HG03039 (cell line): ENCODE measurements around the gene MPP2.
"Not testable (repeated sequence)": the region's sequence is repeated elsewhere in the genome, so short reads cannot be mapped to it uniquely, and the experiment has no call there.

ENCODE experiments used
- ATAC-seq: cut with Tn5 transposase; IDR thresholded peaks from one replicate; pipeline ENCODE4 v1.9.1; 2021; ENCODE audit warnings: mild to moderate bottlenecking, moderate library complexity; ENCODE audit not compliant: unreplicated experiment

MPP2 gene, protein sequence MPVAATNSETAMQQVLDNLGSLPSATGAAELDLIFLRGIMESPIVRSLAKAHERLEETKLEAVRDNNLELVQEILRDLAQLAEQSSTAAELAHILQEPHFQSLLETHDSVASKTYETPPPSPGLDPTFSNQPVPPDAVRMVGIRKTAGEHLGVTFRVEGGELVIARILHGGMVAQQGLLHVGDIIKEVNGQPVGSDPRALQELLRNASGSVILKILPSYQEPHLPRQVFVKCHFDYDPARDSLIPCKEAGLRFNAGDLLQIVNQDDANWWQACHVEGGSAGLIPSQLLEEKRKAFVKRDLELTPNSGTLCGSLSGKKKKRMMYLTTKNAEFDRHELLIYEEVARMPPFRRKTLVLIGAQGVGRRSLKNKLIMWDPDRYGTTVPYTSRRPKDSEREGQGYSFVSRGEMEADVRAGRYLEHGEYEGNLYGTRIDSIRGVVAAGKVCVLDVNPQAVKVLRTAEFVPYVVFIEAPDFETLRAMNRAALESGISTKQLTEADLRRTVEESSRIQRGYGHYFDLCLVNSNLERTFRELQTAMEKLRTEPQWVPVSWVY

DNA sequence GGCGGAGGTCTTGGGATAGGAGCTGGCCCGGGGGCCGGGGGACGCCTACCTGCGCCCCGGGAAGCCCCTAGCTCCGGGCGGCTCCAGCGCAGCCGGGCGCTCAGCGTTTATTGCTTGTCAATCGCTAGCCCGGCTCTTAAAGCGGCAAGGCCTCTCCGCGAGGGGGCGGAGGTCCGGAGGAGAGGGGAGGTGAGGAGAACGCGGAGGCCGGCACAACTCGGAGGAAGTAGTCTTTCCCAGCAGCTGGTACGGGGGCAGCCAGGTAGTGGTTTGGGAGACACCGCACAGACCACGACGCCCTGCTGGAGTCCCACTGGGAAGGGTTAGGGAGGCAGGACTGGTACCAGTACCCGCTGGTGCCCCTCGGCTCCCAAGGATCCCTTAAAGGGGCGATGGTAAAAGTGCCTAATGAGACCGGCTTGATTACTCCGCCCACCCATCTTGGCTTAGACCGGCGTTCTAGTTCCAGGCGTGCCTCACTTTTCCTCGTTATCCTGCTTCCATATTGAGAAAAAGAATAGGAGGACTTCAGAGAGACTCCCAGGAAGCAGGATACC, at the start of gene MPP2:
Gene MPP2 (minus strand): TSS at position 112 of the 557 bp plus-strand sequence. CDS start 3,076 bp downstream, outside the sequence.
- ATAC-seq = no peak

DNA sequence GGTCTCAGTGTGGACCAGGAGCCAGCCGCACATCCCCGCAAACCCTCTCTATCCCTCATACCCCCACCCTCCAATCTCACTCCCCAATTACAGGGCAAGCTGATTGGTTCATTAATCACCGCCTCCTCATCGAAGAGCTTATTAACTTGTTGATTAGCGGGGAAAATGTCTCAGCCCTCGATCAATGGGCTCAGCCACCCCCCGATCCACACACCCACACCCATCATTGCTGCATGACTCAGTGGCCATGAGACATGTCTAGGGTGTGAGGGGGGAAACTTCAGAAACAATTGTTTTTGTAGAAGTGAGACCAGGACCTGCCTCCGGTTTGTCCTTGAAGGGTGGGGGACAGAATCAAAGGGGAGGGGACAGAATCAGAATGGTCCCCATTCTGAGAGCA, 48.9 kb upstream of the MPP2 start:
- ATAC-seq = no peak

DNA sequence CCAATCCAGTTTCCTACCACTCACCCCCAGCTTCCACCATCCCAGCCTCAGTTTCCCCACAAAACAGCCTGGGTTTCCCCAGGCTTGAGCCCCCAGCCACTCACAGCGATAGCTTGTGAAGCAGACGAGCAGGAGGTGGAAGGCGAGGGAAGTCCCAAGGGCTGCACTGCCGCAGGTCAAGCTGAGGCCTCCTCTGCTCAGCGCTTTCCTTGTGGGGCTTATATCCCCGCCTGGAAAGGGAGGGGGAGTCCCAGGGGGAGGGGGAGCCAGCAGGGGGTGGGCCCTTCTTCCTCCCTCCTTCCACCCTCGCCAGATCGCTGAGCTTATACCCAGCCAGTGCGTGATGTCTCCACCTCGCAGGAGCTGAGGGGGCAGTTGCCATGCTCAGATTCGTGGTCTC, 46.4 kb upstream of the MPP2 start, which contains the start of gene PYY:
Gene PYY (minus strand): TSS at position 195 of the 400 bp plus-strand sequence. CDS start 457 bp downstream, outside the sequence.
- ATAC-seq = no peak

DNA sequence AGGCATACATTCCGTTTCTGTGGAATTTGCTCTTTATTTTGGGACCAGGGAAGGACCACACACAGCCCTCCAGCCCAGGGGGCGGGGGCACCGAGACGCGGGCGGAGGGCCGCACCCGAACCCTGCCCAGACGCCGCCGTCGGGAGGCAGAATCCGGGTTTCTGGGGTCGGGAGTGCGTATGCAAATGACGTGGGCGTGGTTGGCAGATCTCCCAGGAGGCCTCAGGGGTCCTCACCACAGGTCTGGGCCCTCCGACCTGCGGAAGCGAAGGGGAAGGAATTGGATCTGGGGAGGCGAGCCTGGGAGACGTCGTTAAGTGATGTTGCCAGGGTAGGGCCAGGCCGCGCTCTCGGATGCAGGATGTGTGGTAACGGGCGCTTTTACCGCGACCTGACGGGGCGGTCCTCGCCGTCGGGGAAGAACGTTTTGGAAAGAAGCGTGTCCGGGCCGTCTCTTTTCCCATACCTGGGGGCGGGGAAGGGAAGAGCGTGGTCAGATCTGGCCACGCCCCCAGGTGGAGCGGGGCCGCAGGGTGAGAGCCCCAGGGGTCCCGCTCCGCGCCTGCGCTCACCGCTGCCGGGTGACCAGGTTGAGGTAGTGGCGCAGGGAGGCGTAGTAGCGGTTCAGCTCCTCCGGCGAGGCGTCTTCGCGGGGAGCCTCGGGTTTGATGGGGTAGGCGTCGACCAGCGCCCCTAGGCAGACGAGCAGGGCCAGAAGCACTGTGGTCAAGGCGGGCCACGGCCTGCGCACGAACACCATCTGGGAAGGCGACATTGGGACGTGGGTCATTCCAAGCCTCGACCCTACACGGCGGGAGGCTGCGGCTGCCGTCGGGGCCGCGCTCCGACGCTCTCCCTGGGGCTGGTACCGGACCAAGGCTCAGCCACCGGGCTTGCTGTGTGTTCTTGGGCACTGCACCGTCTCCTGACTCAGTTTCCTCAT, 45.7 kb upstream of the MPP2 start:
- ATAC-seq = no peak

DNA sequence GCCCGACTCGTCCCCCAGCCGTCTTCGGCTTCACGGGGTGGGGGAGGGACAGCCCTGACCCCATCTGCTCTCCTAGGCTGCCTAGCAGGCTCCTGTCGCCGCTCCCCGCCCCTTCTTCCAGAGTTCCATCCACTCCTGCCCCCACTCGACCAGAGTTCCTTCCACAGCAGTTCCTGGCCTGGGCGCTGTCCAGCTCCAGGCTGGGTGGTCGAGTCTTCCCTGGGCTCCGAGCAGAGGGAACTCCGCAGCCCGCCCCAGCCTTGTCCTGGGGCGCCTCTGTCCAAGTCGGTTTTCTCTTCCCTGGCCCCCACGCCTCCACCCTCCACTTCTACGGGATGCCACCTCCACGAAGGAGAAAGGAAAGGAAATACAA, 45.0 kb upstream of the MPP2 start:
- no peak for ATAC-seq

DNA sequence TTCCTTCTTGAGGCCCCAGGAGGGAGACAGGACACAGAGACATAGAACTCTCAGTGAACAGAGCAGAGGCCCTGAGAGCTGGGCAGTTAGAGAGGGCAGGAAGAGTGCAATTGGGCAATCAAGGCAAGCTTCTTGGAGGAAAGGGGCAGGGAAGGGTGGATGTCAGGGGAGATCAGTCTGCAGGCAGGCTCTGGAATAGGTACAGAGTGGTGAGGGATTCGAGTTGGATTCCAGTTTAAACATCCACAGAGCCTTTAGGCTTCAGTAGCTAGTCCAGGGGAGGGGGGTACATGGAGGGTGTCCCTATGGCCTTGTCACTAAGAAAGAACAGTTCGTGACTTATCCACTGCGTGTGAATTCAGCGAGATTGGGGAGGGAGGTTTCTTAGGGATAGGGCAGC, 44.4 kb upstream of the MPP2 start:
- ATAC-seq = no peak

DNA sequence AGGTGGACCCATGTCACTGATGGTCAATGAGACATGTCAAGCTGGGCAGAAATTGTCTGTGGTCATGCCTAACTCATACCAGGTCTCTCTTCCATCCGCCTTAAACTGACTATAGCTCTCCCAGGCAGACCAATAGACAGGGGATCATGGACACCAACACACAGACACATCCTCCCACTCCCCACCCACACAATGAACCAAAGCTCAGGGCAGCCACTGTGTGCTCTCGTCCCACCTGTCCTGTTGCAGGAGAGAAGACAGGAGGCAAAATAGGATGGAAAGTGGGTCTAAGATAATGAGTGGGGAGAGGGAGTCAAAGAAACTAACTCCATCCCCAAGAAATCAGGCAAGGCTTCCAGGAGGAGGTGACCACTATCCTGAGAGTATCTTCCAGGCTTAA, 43.2 kb upstream of the MPP2 start:
- no peak for ATAC-seq

DNA sequence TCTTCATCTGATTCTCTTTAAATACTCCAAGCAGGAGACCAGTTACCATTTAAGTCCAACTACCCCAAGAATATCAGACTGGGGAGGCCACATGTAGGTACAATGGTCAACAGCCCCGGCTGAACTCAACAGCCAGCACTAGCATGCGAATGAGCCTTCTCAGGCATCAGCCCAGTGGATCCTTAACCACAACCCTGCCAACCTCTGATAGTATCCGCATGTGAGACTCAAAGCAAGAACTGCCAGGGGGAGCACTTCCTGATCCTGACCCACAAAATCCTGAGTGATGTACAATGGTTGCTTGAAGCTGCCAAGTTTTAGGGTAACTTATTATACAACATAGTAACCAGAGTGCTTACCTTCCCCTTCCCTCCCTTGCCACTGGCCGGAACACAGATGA, 42.4 kb upstream of the MPP2 start:
- no peak for ATAC-seq

DNA sequence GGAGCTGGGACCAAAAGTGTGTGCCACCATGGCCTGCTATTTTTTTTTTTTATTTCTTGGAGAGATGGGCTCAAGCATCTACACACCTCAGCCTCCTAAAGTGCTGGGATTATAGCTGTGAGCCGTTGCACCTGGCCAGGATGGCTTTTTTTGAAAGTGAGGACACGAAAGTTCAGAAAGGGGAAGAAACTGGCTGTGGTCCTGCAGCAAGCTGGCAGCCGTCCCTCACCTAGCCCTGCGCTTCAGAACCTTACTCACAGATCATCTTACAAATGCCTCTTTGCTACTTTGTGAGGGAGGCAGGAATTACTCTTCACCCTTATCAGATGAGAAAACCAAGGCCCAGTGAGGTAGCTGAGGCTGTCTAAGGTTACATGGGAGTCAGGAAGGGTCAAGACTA, 39.4 kb upstream of the MPP2 start:
- no peak for ATAC-seq

DNA sequence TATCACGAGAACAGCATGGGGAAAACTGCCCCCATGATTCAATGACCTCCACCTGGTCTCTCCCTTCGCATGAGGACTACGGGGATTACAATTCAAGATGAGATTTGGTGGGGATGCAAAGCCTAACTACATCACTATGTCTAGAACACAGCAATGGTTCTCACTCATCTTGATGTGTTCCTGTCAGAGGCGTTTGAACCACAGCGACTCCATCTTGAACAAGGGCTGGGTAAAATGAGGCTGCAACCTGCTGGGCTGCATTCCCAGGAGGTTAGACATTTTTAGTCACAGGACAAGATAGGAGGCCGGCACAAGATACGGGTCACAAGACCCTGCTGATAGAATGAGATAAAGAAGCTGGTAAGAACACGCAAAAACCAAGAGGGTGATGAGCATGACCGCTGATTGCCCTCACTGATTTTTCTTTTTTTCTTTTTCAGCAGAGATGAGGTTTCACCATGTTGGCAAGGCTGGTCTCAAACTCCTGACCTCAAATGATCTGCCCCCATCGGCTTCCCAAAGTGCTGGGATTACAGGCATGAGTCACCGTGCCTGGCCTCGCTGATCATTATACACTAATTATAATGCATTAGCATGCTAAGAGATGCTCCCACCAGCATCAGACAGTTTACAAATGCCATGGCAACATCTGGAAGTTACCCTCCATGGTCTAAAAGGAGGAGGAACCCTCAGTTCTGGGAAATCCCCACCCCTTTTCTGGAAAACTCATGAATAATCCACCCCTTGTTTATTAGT, 37.9 kb upstream of the MPP2 start:
- ATAC-seq = no peak

DNA sequence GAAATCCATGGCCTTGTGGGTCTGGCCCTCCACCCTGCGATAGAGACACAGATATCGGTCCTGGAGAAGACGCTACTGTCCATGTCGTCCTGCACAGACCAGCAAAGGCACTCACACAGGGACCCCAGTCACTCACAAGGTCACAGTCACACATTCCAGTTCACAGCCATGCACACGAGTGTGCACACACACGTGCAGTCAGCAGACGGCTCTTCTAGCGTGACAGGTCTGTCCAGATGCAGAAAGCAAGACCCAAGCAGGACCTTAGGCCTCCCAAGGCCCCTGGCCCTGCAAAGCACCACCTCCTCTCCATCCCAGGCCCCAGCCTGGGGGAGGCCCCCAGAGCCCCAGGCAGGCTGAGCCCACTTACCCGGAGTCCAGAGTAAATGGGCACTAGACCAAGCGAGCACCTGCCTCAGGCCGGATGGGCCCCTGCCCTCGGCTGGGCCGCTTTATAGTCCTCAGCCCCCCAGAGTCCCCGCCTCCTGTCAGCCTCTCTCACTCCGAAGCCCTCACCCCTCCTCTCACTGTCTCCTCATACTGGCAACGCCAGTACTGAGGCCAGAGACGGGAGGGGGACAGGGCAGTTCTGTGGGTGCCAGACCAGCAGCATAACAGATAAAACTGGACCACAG, 34.8 kb upstream of the MPP2 start, which contains the start of gene PPY:
Gene PPY (minus strand): TSS at position 426 of the 635 bp plus-strand sequence. CDS start 822 bp downstream, outside the sequence.
- ATAC-seq = no peak

DNA sequence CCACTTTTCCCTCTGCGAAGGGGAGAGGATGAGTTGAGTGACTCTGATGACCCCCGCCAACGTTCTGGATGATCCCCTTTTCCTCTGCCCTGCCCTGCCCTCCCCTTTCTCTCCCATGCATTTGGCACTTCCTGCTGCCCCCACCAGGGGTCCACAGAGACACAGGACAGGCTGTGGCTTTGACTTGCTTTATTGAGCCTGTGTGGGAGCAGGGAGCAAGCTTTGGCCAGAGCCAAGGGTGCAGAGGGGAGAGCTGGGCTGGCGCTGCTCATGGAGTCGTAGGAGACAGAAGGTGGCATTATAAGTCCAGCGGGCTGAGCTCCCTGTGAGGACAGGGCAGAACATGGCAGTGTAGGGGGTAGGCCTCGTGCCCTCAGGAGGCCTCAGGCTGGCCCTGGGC, 33.3 kb upstream of the MPP2 start:
- no peak for ATAC-seq

DNA sequence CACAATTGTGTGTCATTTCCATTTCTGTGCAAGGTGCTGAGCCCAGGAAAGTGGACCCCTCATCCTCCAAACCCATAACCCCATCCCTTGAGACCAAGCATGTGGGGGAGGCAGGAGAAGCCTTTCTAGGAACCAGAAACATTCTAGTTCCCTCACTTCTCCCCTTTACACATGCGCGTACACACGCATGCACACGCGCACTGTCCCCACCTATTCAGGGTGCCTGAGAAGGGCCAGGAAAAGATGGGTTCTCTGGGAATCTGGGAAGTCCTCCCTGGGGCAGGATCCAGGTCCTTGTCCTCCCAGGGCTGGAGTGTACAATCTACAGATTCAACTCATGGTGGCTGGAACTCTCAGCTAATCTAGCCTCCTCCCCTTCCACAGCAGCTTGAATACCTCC, 32.5 kb upstream of the MPP2 start:
- no peak for ATAC-seq

DNA sequence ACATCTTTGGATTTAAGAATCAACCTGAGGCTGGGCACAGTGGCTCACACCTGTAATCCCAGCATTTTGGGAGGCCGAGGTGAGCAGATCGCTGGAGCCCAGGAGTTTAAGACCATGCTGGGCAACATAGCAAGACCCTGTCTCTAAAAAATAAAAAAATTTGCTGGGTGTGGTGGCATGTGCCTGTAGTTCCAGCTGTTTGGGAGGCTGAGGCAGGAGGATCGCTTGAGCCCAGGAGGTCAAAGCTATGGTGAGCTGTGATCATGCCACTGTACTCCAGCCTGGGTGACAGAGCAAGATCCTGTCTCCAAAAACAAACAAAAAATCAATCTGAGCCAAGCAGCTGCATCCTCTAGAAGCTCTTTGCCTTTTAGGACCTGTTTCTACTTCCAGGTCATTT, 32.1 kb upstream of the MPP2 start:
- ATAC-seq = not testable (repeated sequence)

DNA sequence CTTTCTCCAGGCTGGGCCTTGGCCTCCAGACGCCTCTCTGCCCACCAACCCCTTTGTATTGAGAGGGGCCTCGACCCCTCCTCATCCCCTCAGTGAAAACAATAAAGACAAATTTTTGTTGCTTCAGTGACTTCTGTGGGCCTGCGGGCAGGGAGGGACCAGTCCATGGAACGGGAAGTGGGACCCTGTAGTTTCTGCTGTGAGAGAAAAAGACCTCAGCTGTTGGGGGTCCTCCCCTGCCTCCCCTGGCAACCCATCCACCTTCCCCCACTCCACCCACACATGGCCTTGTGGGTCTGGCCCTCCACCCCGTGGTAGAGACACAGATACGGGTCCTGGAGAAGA, 31.5 kb upstream of the MPP2 start:
- no peak for ATAC-seq

DNA sequence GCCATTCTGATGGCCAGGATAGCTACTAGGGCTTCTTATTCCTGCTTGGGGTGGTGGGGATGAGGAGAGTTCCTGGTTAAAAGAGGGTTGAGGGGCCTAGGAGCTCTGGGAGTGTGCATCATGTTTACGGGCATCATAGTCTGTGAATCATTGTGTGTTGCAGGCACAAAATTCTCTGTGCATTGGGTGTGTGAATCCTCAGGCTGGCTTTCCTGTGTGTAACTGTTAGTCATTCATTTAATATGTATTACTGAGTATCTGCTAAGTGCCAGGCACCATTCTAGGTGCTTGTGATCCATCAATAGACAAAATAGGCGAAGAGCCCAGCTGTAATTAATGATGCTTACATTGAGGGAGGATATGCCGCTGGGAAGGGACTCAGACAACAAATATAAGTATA, 29.1 kb upstream of the MPP2 start:
- no peak for ATAC-seq

DNA sequence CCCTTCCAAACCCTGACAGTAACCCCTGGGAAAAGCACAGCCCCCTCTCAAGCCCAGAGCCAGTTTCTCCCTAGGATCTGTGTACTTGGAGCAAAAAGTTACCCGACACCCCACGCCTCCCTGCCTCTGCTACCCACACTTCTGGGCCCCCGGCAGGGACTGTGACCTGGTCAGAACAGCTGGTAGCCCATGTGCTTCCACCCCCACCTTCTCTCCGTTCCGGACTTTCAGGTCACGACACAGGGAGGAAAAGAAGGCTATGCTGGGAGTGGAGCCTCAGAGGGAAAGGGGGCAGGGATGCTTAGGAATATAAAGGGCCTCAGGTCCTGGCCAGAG, 28.6 kb upstream of the MPP2 start:
- ATAC-seq = no peak

DNA sequence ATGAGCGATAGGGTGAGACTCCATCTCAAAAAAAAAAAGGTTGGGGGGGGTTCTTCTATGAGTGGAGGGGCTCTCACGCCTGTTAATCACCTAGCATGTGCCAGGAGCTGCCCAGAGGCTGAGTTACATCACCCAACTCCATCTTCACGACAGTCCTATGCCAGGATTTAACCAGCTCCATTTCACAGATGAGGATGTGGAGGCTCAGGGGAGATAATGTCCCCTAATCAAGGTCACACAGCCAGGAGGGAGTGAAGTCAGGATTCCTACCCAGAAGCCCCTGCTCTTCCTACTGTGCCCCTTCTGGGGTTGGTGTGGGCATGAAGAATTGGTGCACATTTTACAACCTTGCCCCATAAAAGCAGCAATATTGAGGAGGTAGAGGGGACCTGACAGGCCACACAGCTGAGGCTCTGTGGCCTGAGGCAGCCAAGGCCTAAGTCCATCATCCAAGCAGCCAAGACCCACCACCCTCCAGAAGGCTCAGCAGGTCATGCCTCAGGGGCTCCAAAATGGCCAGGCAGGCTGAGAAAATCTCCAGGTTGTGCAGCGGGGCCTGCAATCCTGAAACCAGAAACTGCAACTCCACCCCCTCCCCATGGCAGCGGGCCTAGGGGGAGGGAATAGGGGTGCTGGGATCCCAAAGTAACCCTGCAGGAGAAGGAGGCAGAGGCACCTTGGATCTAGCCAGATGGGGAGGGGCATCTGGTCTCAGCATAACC, 28.0 kb upstream of the MPP2 start:
- ATAC-seq = no peak

DNA sequence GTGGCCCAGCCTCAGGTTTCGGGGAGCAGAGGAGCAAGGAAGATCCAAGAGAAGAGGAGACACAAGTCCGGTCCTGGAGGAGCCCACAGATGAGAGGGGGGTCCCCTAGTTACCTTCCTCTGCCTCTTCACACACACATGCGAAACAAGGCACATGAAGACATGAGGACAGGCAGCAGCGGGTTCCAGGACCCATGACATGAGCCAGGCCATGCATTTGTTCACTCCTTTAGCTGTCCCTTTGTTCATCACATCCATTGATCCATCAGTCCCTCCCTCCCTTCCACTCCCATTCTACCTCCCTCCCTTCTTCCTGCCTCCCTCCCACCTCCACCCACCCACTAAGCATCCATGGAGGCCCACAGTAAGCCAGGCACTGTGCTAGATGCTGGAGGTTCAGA, 25.6 kb upstream of the MPP2 start:
- no peak for ATAC-seq

DNA sequence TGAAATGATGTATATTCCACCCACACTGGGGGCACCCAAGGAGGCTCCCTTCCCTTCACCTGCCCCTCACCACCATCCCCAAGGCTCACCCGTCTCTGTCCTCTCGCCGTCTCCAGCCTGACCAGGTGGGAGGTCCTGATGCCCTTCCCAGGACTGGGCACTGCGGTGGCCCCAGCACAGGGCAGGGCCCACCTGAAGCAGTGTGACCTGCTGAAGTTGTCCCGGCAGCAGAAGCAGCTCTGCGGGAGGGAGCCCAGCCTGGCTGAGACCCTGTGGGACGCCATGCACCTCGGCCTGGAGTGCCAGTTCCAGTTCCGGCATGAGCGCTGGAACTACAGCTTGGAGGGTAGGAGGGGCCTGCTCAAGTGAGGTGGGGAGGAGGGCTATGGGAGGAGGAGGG, 25.0 kb upstream of the MPP2 start:
- ATAC-seq = no peak
